MM.1S (cell line): ENCODE data around the gene MYD88.

Source experiments
- DNase-seq: peaks from one replicate; pipeline ENCODE4 v3.0.0-alpha.2; 2015
- H2AFZ ChIP-seq: fragments of 300-600 bp; sonication (generic); 2 replicates; pipeline ENCODE4 v1.6.0; 2016; ENCODE audit warnings: antibody characterized with exemption, low read length
- H3F3A ChIP-seq: fragments of 300-600 bp; sonication (generic); 2 replicates; pipeline ENCODE4 v1.6.1; 2016; ENCODE audit warnings: mild to moderate bottlenecking, antibody characterized with exemption, low read length, moderate library complexity, mixed read lengths; ENCODE audit not compliant: insufficient read depth
- H3K27ac ChIP-seq: fragments of 300-600 bp; sonication (generic); 2 replicates; pipeline ENCODE4 v1.5.1; 2016; ENCODE audit warnings: mild to moderate bottlenecking, low read length
- H3K27me3 ChIP-seq: fragments of 300-600 bp; sonication (generic); replicated peaks from 2 replicates; pipeline ENCODE4 v1.6.0; 2016; ENCODE audit warnings: low read length; ENCODE audit not compliant: insufficient read depth
- H3K36me3 ChIP-seq: fragments of 300-600 bp; sonication (generic); replicated peaks from 2 replicates; pipeline ENCODE4 v1.6.1; 2016; ENCODE audit warnings: mild to moderate bottlenecking, low read length, mixed read lengths; ENCODE audit not compliant: insufficient read depth
- H3K4me1 ChIP-seq: fragments of 300-600 bp; sonication (generic); 2 replicates; pipeline ENCODE4 v1.6.1; 2016; ENCODE audit warnings: low read length, mixed read lengths
- H3K4me2 ChIP-seq: fragments of 300-600 bp; sonication (generic); 2 replicates; pipeline ENCODE4 v1.6.0; 2016; ENCODE audit warnings: low read depth, low read length
- H3K4me3 ChIP-seq: fragments of 300-600 bp; sonication (generic); 2 replicates; pipeline ENCODE4 v1.5.1; 2016; ENCODE audit warnings: low read length, mixed read lengths
- H3K79me2 ChIP-seq: fragments of 300-600 bp; sonication (generic); 2 replicates; pipeline ENCODE4 v1.6.1; 2016; ENCODE audit warnings: mixed run types, low read length, mixed read lengths
- H3K9ac ChIP-seq: fragments of 300-600 bp; sonication (generic); 2 replicates; pipeline ENCODE4 v1.6.1; 2016; ENCODE audit warnings: low read length, mixed read lengths
- H3K9me2 ChIP-seq: fragments of 300-600 bp; sonication (generic); replicated peaks from 2 replicates; pipeline ENCODE4 v1.6.1; 2016; ENCODE audit warnings: mild to moderate bottlenecking, low read length, mixed read lengths; ENCODE audit not compliant: insufficient read depth
- H3K9me3 ChIP-seq: fragments of 300-600 bp; sonication (generic); replicated peaks from 2 replicates; pipeline ENCODE4 v1.6.1; 2016; ENCODE audit warnings: mild to moderate bottlenecking, low read length, mixed read lengths; ENCODE audit not compliant: insufficient read depth
- H4K20me1 ChIP-seq: fragments of 300-600 bp; sonication (generic); 2 replicates; pipeline ENCODE4 v1.6.1; 2016; ENCODE audit warnings: mild to moderate bottlenecking, low read length, moderate library complexity, mixed read lengths; ENCODE audit not compliant: insufficient read depth
- CTCF ChIP-seq: fragments of 300-600 bp; sonication (generic); IDR thresholded peaks from 2 replicates; pipeline ENCODE4 v1.5.1; 2016; ENCODE audit warnings: antibody characterized with exemption, low read length, mixed read lengths
- EZH2 ChIP-seq: fragments of 300-600 bp; sonication (generic); optimal IDR thresholded peaks from 2 replicates; pipeline ENCODE3; 2017; ENCODE audit warnings: low read depth, mild to moderate bottlenecking, antibody characterized with exemption, low read length, mixed read lengths
- EZH2phosphoT487 ChIP-seq: fragments of 300-600 bp; sonication (generic); IDR thresholded peaks from 2 replicates; pipeline ENCODE4 v1.6.1; 2018; ENCODE audit warnings: antibody characterized with exemption, low read length

Gene MYD88

GRCh38 chr3:38129058-38129457, 9.4 kb upstream of the MYD88 start:
- no peak for DNase-seq
- no peak overlapping the region for H3K4me3 ChIP-seq
- no peaks in the 10 kb centered on the region for H3K79me2 ChIP-seq
- no peaks in the 10 kb centered on the region for H3F3A ChIP-seq
- no peak overlapping the region for H3K4me2 ChIP-seq
- no peaks in the 10 kb centered on the region for H3K27me3 ChIP-seq
- H2AFZ ChIP-seq = no peak overlapping the region
- no peaks in the 10 kb centered on the region for H4K20me1 ChIP-seq
- H3K36me3 ChIP-seq = no peaks in the 10 kb centered on the region; the same call in 1 of the 2 replicates
- H3K9me2 ChIP-seq = no peaks in the 10 kb centered on the region
- H3K9me3 ChIP-seq = no peaks in the 10 kb centered on the region
- H3K9ac ChIP-seq = no peak overlapping the region
- H3K27ac ChIP-seq = no peak overlapping the region
- H3K4me1 ChIP-seq = no peaks in the 10 kb centered on the region
- TF ChIP-seq EZH2phosphoT487 = no peak
- TF ChIP-seq EZH2 = no peak
- no peak for TF ChIP-seq CTCF

- Histone ChIP-seq H3K79me2 (peaks cover 6% of the 10 kb centered on the region), H3K4me2 (no peak overlapping the region), H3K27me3 (no peaks in the 10 kb centered on the region), H3K4me1 (no peaks in the 10 kb centered on the region), H3K4me3 (no peak overlapping the region), H3K9me3 (no peaks in the 10 kb centered on the region), H3K9ac (no peak overlapping the region), H3K27ac (no peak overlapping the region), H4K20me1 (no peaks in the 10 kb centered on the region), H2AFZ (no peak overlapping the region), H3K9me2 (no peaks in the 10 kb centered on the region), H3F3A (no peaks in the 10 kb centered on the region), H3K36me3 (no peaks in the 10 kb centered on the region; the same call in 1 of the 2 replicates)
- no peak for DNase-seq
- TF ChIP-seq EZH2 = no peak
- TF ChIP-seq CTCF = no peak
- TF ChIP-seq EZH2phosphoT487 = no peak
Measured at GRCh38 chr3:38130631-38131065, 7.8 kb upstream of the MYD88 start.

GRCh38 chr3:38131621-38132369, 6.7 kb upstream of the MYD88 start:
- no peaks in the 10 kb centered on the region; the same call in 1 of the 2 replicates for H3K36me3 ChIP-seq
- no peaks in the 10 kb centered on the region for H3K4me1 ChIP-seq
- DNase-seq = peak; percentile 22
- no peak overlapping the region for H2AFZ ChIP-seq
- no peaks in the 10 kb centered on the region for H4K20me1 ChIP-seq
- H3K4me2 ChIP-seq = no peak overlapping the region
- no peak overlapping the region for H3K27ac ChIP-seq
- H3K9me2 ChIP-seq = no peaks in the 10 kb centered on the region
- H3K4me3 ChIP-seq = no peak overlapping the region
- H3F3A ChIP-seq = no peaks in the 10 kb centered on the region
- H3K9ac ChIP-seq = no peak overlapping the region
- peaks cover 17% of the 10 kb centered on the region for H3K79me2 ChIP-seq
- no peaks in the 10 kb centered on the region for H3K27me3 ChIP-seq
- TF ChIP-seq EZH2 (no peak), EZH2phosphoT487 (no peak), CTCF (peak; percentile 52)
- no peaks in the 10 kb centered on the region for H3K9me3 ChIP-seq
